PFSK-1 (cell line): Measurements from ENCODE around the gene OR2T35.

ENCODE experiments used
- POLR2AphosphoS5 ChIP-seq: IDR thresholded peaks from 2 replicates; pipeline ENCODE4 v1.6.1; 2012; ENCODE audit warnings: low read depth, mild to moderate bottlenecking, control low read depth, low read length, moderate library complexity
- SIN3A ChIP-seq: IDR thresholded peaks from 2 replicates; pipeline ENCODE4 v1.6.1; 2012; ENCODE audit warnings: mild to moderate bottlenecking, low read length, moderate library complexity, borderline replicate concordance; ENCODE audit not compliant: insufficient read depth
- TAF1 ChIP-seq: IDR thresholded peaks from 2 replicates; pipeline ENCODE4 v1.6.1; 2012; ENCODE audit warnings: low read length, control low read depth, borderline replicate concordance; ENCODE audit not compliant: insufficient read depth

DNA sequence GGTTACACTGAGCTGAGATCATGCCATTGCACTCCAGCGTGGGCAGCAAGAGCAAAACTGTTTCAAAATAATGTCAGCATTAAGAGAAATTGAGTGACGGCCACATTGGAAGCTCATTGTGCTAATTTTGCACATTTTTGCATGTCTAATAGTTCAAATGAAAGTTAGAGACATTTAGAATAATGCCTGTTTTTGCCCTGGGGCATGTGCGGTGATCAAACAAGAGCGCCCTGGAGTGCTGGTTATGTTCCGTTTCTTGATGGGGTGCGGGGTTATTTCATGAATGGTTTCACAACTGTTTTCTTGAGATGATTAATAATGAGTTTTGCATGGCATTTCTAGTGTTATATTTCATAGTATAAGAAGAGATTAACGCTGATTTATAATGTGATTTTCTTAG, 23.3 kb downstream of the OR2T35 start:
- TF ChIP-seq POLR2AphosphoS5: no peak
- no peak for TF ChIP-seq TAF1
- no peak for TF ChIP-seq SIN3A
